Left lung (tissue), 14 donors: ENCODE measurements around the gene RPP21. TPM values are rescaled to one million over a fixed set of nuclear protein-coding genes. Genes with fewer than 3 reads are reported as not detected.

Experiments
- ATAC-seq: fragments of 200-7000 bp; cut with Tn5 transposase; one replicate; pipeline ENCODE4 v1.9.1; 2020; ENCODE audit warnings: moderate library complexity
- DNase-seq, 4 donors: peaks; one replicate each; pipeline ENCODE4 v3.0.0-alpha.2; 2013 to 2020
- H3K27ac ChIP-seq, 2 donors: fragments of 200-600 bp; sonication (generic) in 1 of 2; one replicate each; pipeline versions ENCODE4 v1.5.0 to v1.8.0; 2020 to 2021
- H3K27me3 ChIP-seq, 2 donors: fragments of 200-600 bp; sonication (generic) in 1 of 2; one replicate each; pipeline versions ENCODE4 v1.5.0 to v1.8.0; 2020 to 2021
- H3K36me3 ChIP-seq, 2 donors: fragments of 200-600 bp; sonication (generic) in 1 of 2; one replicate each; pipeline versions ENCODE4 v1.5.0 to v1.8.0; 2020 to 2021
- H3K4me1 ChIP-seq, 2 donors: fragments of 200-600 bp; one replicate each; pipeline ENCODE4 v1.8.0; 2021
- H3K4me3 ChIP-seq, 2 donors: fragments of 200-600 bp; sonication (generic) in 1 of 2; one replicate each; pipeline versions ENCODE4 v1.5.0 to v1.8.0; 2020 to 2021; ENCODE audit warnings: mild to moderate bottlenecking in 1 of 2
- H3K9me3 ChIP-seq, 2 donors: fragments of 200-600 bp; sonication (generic) in 1 of 2; one replicate each; pipeline versions ENCODE4 v1.5.0 to v1.8.0; 2020 to 2021
- CTCF ChIP-seq, 2 donors: fragments of 200-600 bp; sonication (generic) in 1 of 2; IDR thresholded peaks; one replicate each; pipeline versions ENCODE4 v1.5.0 to v1.8.0; 2021; ENCODE audit warnings: antibody characterized with exemption in 2 of 2
- intact Hi-C, 2 donors: fragments of 100-400 bp; cut with DNase I; formaldehyde crosslinking; loops; one replicate each; pipeline versions ENCODE4 v1.11.2 to v1.14.2; 2022
- long read RNA-seq, 12 donors: library from polyadenylated mRNA in 2 of 12; unstranded in 2 of 12; transcript quantifications; one replicate each; pipeline ENCODE4 v2.0.0 and lab custom pipeline, GENCODE V29; 2019 to 2026
- polyA plus RNA-seq, 6 donors: library from polyadenylated mRNA; unstranded; fragments of 120-200 nt; gene quantifications; one replicate each; pipeline ENCODE4 v1.2.1, GENCODE V29; 2013; ENCODE audit not compliant: insufficient read length in 6 of 6
- total RNA-seq, 2 donors: library from RNA; stranded (reverse); fragmentation: NEBNext Ultra II Directional; extraction: Animal tissue kit (Norgen Biotek cat#: 25700); gene quantifications; one replicate each; pipeline ENCODE4 v1.2.1, GENCODE V29; 2021
- donor health status: DM: no; HTN: yes; CAD: no.
- donor health status: DM: no; HTN: no; CAD: no.

The RPP21 gene
- total RNA-seq = 10 to 100 TPM; 29.7 to 37.0 TPM
- polyA plus RNA-seq = 10 to 100 TPM; 28.6 to 37.5 (median 32.5) TPM
- long read RNA-seq, donor 1, transcript RPP21-224 (5 exons, 525 nt) = major isoform, 38 of 58 reads
- long read RNA-seq, donor 1, transcript RPP21-226 (4 exons, 621 nt) = minor isoform, 5 of 58 reads
- long read RNA-seq, donor 1, transcript RPP21-221 (4 exons, 594 nt) = minor isoform, 11 of 58 reads
- long read RNA-seq, donor 1, partial matches to known transcripts = 0 of 58 reads
- long read RNA-seq, donor 1, other reads (novel, unspliced or antisense) = 0 of 58 reads
- long read RNA-seq, donor 2, transcript RPP21-224 (5 exons, 525 nt) = major isoform, 21 of 43 reads
- long read RNA-seq, donor 2, transcript RPP21-221 (4 exons, 594 nt) = minor isoform, 7 of 43 reads
- long read RNA-seq, donor 2, partial matches to known transcripts = 10 of 43 reads
- long read RNA-seq, donor 2, other reads (novel, unspliced or antisense) = 0 of 43 reads
- long read RNA-seq, donor 3, transcript RPP21-221 (4 exons, 594 nt) = minor isoform, 8 of 56 reads
- long read RNA-seq, donor 3, transcript RPP21-224 (5 exons, 525 nt) = major isoform, 36 of 56 reads
- long read RNA-seq, donor 3, partial matches to known transcripts = 6 of 56 reads
- long read RNA-seq, donor 3, other reads (novel, unspliced or antisense) = 0 of 56 reads
- long read RNA-seq, donor 4, transcript RPP21-221 (4 exons, 594 nt) = minor isoform, 8 of 53 reads
- long read RNA-seq, donor 4, transcript RPP21-224 (5 exons, 525 nt) = major isoform, 37 of 53 reads
- long read RNA-seq, donor 4, partial matches to known transcripts = 0 of 53 reads
- long read RNA-seq, donor 4, other reads (novel, unspliced or antisense) = 1 of 53 reads
- long read RNA-seq, donor 5, transcript RPP21-221 (4 exons, 594 nt) = minor isoform, 5 of 51 reads
- long read RNA-seq, donor 5, transcript RPP21-224 (5 exons, 525 nt) = major isoform, 34 of 51 reads
- long read RNA-seq, donor 5, partial matches to known transcripts = 7 of 51 reads
- long read RNA-seq, donor 5, other reads (novel, unspliced or antisense) = 0 of 51 reads
- long read RNA-seq, donor 6, transcript RPP21-224 (5 exons, 525 nt) = major isoform, 42 of 58 reads
- long read RNA-seq, donor 6, transcript RPP21-221 (4 exons, 594 nt) = minor isoform, 9 of 58 reads
- long read RNA-seq, donor 6, partial matches to known transcripts = 0 of 58 reads
- long read RNA-seq, donor 6, other reads (novel, unspliced or antisense) = 0 of 58 reads
- long read RNA-seq, donor 7, transcript RPP21-224 (5 exons, 525 nt) = major isoform, 22 of 34 reads
- long read RNA-seq, donor 7, transcript RPP21-221 (4 exons, 594 nt) = minor isoform, 10 of 34 reads
- long read RNA-seq, donor 7, partial matches to known transcripts = 0 of 34 reads
- long read RNA-seq, donor 7, other reads (novel, unspliced or antisense) = 0 of 34 reads
- long read RNA-seq, donor 8, transcript RPP21-224 (5 exons, 525 nt) = major isoform, 23 of 29 reads
- long read RNA-seq, donor 8, partial matches to known transcripts = 0 of 29 reads
- long read RNA-seq, donor 8, other reads (novel, unspliced or antisense) = 0 of 29 reads
- long read RNA-seq, donor 9 = 0 reads
- long read RNA-seq, donor 10, transcript RPP21-221 (4 exons, 594 nt) = minor isoform, 6 of 46 reads
- long read RNA-seq, donor 10, transcript RPP21-224 (5 exons, 525 nt) = major isoform, 31 of 46 reads
- long read RNA-seq, donor 10, transcript RPP21-223 (5 exons, 522 nt) = minor isoform, 5 of 46 reads
- long read RNA-seq, donor 10, partial matches to known transcripts = 3 of 46 reads
- long read RNA-seq, donor 10, other reads (novel, unspliced or antisense) = 0 of 46 reads
- long read RNA-seq, donor 11, transcript RPP21-221 (4 exons, 594 nt) = minor isoform, 7 of 60 reads
- long read RNA-seq, donor 11, transcript RPP21-224 (5 exons, 525 nt) = major isoform, 37 of 60 reads
- long read RNA-seq, donor 11, transcript RPP21-223 (5 exons, 522 nt) = minor isoform, 7 of 60 reads
- long read RNA-seq, donor 11, partial matches to known transcripts = 5 of 60 reads
- long read RNA-seq, donor 11, other reads (novel, unspliced or antisense) = 0 of 60 reads
- long read RNA-seq, donor 12, transcript RPP21-224 (5 exons, 525 nt) = major isoform, 15 of 21 reads
- long read RNA-seq, donor 12, partial matches to known transcripts = 0 of 21 reads
- long read RNA-seq, donor 12, other reads (novel, unspliced or antisense) = 0 of 21 reads

GRCh38 chr6:30344868-30345671, at the start of gene RPP21:
Gene RPP21, plus strand, starts transcription at chr6:30345156. Its CDS starts 16 bp downstream, at chr6:30345172.
- TF ChIP-seq CTCF (IDR thresholded peaks at IDR 0.05) = no peak
- no peaks in the 10 kb centered on the region for H3K9me3 ChIP-seq
- ATAC-seq (peak; percentile 100), DNase-seq (peak; percentile 78 to 99 (median 86))
- peaks cover 0 to 42% of the 10 kb centered on the region in 2 donors for H3K36me3 ChIP-seq
- peaks cover 0 to 15% of the 10 kb centered on the region in 2 donors for H3K4me1 ChIP-seq
- intact Hi-C loops = no loop called here
- H3K4me3 ChIP-seq = peak within 1 kb of the TSS; percentile 70 to 92
- peak within 1 kb of the TSS; percentile 85 to 87 for H3K27ac ChIP-seq
- no peaks in the 10 kb centered on the region for H3K27me3 ChIP-seq

- no peak for TF ChIP-seq CTCF (IDR thresholded peaks at IDR 0.05)
- Histone ChIP-seq H3K4me1 (no peaks in the 10 kb centered on the region), H3K27me3 (no peaks in the 10 kb centered on the region), H3K4me3 (no peak overlapping the region), H3K36me3 (peaks cover 0 to 53% of the 10 kb centered on the region in 2 donors), H3K27ac (no peak overlapping the region), H3K9me3 (no peaks in the 10 kb centered on the region)
- intact Hi-C loops = no loop called here
- no peak for DNase-seq
- no peak for ATAC-seq
These were observed 49.1 kb upstream of the RPP21 start for GRCh38 chr6:30295837-30296236.

- H3K4me1 ChIP-seq = no peaks in the 10 kb centered on the region
- ATAC-seq = no peak
- H3K9me3 ChIP-seq = no peaks in the 10 kb centered on the region
- no peak for TF ChIP-seq CTCF (IDR thresholded peaks at IDR 0.05)
- no peaks in the 10 kb centered on the region for H3K27me3 ChIP-seq
- intact Hi-C loops = no loop called here
- DNase-seq = no peak
- H3K4me3 ChIP-seq = no peak overlapping the region
- peaks cover 0 to 17% of the 10 kb centered on the region in 2 donors for H3K36me3 ChIP-seq
- no peak overlapping the region for H3K27ac ChIP-seq
These were observed 41.0 kb upstream of the RPP21 start for GRCh38 chr6:30304002-30304401.
